Skeletal muscle satellite cell (primary cell): ENCODE data around the gene MYH15.

Experiments used
- H3K27me3 ChIP-seq: 2 replicates; pipeline ENCODE4 v1.7.0; 2013; ENCODE audit warnings: low read length; ENCODE audit not compliant: control insufficient read depth, insufficient read depth
- H3K36me3 ChIP-seq: 2 replicates; pipeline ENCODE4 v1.7.0; 2013; ENCODE audit warnings: mild to moderate bottlenecking, control low read depth, low read length; ENCODE audit not compliant: insufficient read depth
- H3K4me1 ChIP-seq: 2 replicates; pipeline ENCODE4 v1.7.0; 2013; ENCODE audit warnings: low read length; ENCODE audit not compliant: control insufficient read depth, insufficient read depth
- H3K4me2 ChIP-seq: 2 replicates; pipeline ENCODE4 v1.7.0; 2013; ENCODE audit warnings: mild to moderate bottlenecking, low read length
- H3K4me3 ChIP-seq: 2 replicates; pipeline ENCODE4 v1.7.0; 2013; ENCODE audit warnings: low read length
- H3K9ac ChIP-seq: 2 replicates; pipeline ENCODE4 v1.7.0; 2013; ENCODE audit warnings: mild to moderate bottlenecking, low read depth, low read length, moderate library complexity
- H3K9me3 ChIP-seq: replicated peaks from 2 replicates; pipeline ENCODE4 v1.7.0; 2013; ENCODE audit warnings: mild to moderate bottlenecking, control low read depth, low read length

The MYH15 gene

DNA sequence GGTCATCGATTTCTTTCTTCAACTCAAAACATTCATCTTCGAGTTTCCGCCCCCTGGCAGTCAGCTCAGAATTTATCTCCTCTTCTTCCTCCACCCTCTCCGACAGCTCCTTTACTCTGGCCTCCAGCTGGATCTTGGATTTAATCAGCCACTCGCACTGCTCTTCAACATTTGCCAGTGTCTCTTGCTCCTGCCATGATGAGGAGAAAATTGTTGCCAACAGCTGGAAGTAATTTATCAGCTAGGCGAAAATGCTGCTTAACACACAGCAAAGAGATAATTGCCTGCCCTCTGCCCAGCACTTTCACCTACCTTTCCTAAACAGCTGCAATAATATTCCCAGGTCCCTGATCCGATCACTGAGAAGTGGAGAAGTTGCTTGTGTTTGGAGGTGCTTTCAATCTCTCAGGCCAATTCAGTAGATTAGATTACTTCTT lies 69.3 kb downstream of the MYH15 start:
- H3K36me3 ChIP-seq, result no peaks in the 10 kb centered on the region
- H3K9me3 ChIP-seq, result no peaks in the 10 kb centered on the region
- H3K4me2 ChIP-seq, result no peak overlapping the region
- H3K27me3 ChIP-seq, result no peaks in the 10 kb centered on the region
- no peak overlapping the region for H3K4me3 ChIP-seq
- H3K4me1 ChIP-seq, result no peaks in the 10 kb centered on the region
- H3K9ac ChIP-seq, result no peak overlapping the region

DNA sequence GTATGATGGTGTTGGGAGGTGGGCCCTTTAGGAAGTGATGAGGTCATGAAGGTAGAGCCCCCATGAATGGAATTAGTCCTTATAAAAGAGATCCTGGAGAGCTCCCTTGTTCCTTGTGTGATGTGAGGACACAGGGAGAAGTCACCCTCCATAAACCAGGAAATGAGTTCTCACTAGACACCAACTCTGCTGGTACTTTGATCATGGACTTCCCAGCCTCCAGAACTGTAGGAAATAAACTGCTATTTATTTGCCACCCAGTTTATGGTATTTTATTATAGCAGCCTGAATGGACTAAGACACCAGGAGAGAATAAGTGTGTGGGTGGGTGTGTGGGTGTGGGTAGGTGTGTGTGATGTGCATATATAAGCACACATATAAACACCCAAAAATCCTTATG lies 71.9 kb downstream of the MYH15 start:
- no peak overlapping the region for H3K4me3 ChIP-seq
- no peaks in the 10 kb centered on the region for H3K4me1 ChIP-seq
- no peaks in the 10 kb centered on the region for H3K36me3 ChIP-seq
- no peaks in the 10 kb centered on the region for H3K27me3 ChIP-seq
- no peak overlapping the region for H3K4me2 ChIP-seq
- no peaks in the 10 kb centered on the region for H3K9me3 ChIP-seq
- H3K9ac ChIP-seq, result no peak overlapping the region

DNA sequence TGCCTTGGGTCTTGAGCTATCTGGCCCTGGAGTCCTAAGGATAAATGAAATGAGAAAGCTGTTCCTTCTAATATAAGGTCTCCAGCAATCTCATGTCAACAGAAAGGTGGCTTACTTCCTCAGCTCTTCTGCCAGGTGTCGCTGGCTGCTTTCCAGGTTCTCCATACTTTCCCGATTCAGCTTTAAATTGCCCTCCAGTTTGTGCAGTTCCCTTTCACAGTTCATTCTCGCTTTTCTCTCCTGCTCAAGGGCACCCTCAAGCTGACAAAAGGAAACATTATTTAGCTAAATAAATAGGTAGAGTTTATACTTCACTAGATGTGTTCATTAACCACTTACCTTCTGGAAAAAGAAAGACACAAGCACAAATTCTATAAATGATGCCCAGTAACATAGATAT lies 73.0 kb downstream of the MYH15 start:
- H3K36me3 ChIP-seq, result no peaks in the 10 kb centered on the region
- H3K27me3 ChIP-seq, result no peaks in the 10 kb centered on the region
- H3K4me1 ChIP-seq, result no peaks in the 10 kb centered on the region
- H3K9me3 ChIP-seq, result no peaks in the 10 kb centered on the region
- no peak overlapping the region for H3K9ac ChIP-seq
- no peak overlapping the region for H3K4me2 ChIP-seq
- no peak overlapping the region for H3K4me3 ChIP-seq

DNA sequence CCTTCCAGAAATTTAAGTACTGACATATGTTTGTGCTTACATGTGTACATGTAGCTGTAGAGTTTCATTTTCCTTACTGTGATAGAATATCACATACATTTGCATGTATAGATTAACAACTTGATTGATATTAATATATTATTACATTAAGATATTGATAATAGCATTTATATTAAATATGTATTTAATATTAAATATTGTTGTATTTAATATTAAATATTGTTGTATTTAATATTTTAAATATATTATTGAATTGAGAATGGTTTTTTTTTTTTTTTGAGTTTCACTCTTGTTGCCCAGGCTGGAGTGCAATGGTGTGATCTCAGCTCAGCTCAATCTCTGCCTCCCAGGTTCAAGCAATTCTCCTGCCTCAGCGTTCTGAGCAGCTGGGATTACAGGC lies 76.5 kb downstream of the MYH15 start:
- Histone ChIP-seq H3K27me3 (no peaks in the 10 kb centered on the region), H3K4me2 (no peak overlapping the region), H3K4me1 (no peaks in the 10 kb centered on the region), H3K36me3 (no peaks in the 10 kb centered on the region), H3K4me3 (no peak overlapping the region), H3K9ac (no peak overlapping the region), H3K9me3 (no peaks in the 10 kb centered on the region)

DNA sequence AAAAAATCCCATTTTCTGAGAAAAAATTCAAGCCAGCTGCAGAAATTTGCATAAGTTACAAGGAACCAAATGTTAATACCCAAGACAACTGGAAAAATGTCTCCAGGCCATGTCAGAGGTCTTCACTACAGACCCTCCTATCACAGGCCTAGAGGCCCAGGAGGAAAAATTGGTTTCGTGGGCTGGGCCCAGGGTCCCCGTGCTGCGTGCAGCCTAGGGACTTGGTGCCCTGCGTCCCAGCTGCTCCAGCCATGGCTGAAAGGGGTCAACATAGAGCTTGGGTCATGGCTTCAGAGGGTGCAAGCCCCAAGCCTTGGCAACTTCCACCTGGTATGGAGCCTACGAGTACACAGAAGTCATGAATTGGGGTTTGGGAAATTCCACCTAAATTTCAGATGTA lies 78.0 kb downstream of the MYH15 start:
- no peaks in the 10 kb centered on the region for H3K9me3 ChIP-seq
- H3K4me2 ChIP-seq, result no peak overlapping the region
- H3K4me3 ChIP-seq, result no peak overlapping the region
- H3K9ac ChIP-seq, result no peak overlapping the region
- no peaks in the 10 kb centered on the region for H3K4me1 ChIP-seq
- no peaks in the 10 kb centered on the region for H3K27me3 ChIP-seq
- no peaks in the 10 kb centered on the region for H3K36me3 ChIP-seq

DNA sequence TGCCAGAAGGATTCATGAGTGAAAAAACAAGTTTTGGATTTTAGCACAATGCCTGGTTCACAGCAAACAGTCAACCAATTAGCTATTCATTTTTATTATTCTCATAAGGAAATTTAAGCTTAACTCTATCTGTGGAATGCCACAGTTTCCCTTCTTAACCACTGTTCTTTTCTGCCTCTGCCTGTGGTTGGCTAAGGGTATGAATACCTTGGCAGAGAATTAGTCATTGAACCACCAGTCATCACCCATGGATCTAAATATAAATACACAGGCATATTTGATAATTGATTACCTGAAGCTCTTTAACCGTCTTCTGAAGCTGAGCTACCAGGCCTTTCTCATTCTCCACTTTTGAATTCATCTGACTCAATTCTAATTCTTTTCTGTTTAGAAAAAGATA lies 79.9 kb downstream of the MYH15 start:
- Histone ChIP-seq H3K4me3 (no peak overlapping the region), H3K4me1 (no peaks in the 10 kb centered on the region), H3K9me3 (no peaks in the 10 kb centered on the region), H3K4me2 (no peak overlapping the region), H3K9ac (no peak overlapping the region), H3K27me3 (no peaks in the 10 kb centered on the region), H3K36me3 (no peaks in the 10 kb centered on the region)

DNA sequence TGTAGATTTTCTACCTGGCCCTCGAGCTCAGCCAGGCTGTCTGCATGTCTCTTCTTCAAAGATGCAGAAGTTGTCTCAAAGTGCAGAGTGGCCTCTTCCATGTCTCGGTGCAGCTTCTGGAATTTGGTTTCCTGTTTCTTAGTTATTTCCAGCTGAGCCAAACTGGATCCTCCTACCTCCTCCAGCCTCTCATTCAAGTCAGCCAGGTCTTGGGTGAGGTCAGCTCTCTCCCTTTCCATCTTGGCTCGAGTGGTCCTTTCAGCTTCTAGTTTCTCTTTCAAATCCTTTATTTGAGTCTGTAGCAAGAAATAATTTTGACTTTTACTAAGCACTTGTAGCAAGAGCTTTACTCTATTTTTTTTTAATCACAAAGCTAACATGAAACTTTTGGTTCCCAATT lies 81.8 kb downstream of the MYH15 start:
- no peaks in the 10 kb centered on the region for H3K27me3 ChIP-seq
- H3K4me1 ChIP-seq, result no peaks in the 10 kb centered on the region
- no peak overlapping the region for H3K9ac ChIP-seq
- H3K36me3 ChIP-seq, result no peaks in the 10 kb centered on the region
- H3K9me3 ChIP-seq, result no peaks in the 10 kb centered on the region
- no peak overlapping the region for H3K4me3 ChIP-seq
- H3K4me2 ChIP-seq, result no peak overlapping the region

DNA sequence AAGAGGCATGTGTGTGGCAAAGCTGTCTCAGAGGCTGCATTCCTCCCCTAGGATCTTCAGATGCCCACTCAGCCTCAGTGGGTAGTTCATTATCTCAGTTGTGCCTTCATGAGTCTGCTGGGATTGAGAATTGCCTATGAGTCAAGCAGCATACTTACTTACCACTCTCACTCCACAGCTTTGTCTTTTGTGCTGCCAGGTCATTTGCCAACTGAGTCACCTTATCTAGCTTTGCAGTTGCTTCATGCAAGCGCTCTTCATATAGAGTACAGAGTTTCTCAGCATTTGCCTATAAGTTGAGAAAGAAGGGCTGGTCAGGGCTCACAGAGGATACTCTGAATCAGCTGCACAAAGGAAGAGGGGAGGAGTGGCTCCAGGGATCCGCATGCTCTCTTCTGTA lies 89.5 kb downstream of the MYH15 start:
- no peaks in the 10 kb centered on the region for H3K36me3 ChIP-seq
- no peak overlapping the region for H3K4me2 ChIP-seq
- H3K4me1 ChIP-seq, result no peaks in the 10 kb centered on the region
- no peaks in the 10 kb centered on the region for H3K27me3 ChIP-seq
- H3K9me3 ChIP-seq, result no peaks in the 10 kb centered on the region
- no peak overlapping the region for H3K4me3 ChIP-seq
- H3K9ac ChIP-seq, result no peak overlapping the region

DNA sequence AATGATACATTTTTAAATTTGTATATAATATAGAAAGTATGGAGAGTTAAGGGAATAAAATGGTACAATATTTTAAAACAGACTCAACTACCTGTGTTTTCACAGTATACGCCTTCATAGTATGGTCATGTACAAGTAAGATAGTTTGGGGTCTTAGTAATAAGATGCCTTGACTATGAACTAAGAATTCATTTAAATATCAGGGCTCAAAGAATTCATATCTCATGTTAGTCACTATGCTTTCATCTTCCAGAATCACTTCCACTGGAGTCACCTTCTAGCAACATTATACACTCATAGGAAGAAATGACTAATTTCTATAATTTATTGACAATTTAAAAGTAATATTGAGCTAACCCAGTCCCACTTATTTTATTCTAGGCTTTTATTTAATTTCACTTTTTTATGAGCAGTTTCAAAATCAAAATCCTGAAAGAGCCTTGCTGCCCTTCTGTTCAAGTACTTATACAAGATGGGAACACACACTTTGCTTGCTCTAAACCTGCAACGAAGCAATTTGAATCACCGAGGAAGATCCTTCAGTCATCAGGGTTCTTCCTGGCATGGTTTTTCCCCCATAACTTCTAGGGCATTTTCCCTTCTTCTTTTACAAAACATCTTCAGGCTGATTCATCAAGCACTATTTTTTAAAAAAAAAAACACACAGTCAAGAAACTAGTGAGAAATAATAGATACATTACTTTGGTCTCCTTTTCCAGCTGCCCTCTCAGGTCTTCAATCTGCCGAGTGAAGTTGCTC lies 94.1 kb downstream of the MYH15 start:
- no peak overlapping the region for H3K9ac ChIP-seq
- H3K4me1 ChIP-seq, result no peaks in the 10 kb centered on the region
- no peaks in the 10 kb centered on the region for H3K36me3 ChIP-seq
- H3K27me3 ChIP-seq, result no peaks in the 10 kb centered on the region
- no peak overlapping the region for H3K4me3 ChIP-seq
- no peak overlapping the region for H3K4me2 ChIP-seq
- no peaks in the 10 kb centered on the region for H3K9me3 ChIP-seq

DNA sequence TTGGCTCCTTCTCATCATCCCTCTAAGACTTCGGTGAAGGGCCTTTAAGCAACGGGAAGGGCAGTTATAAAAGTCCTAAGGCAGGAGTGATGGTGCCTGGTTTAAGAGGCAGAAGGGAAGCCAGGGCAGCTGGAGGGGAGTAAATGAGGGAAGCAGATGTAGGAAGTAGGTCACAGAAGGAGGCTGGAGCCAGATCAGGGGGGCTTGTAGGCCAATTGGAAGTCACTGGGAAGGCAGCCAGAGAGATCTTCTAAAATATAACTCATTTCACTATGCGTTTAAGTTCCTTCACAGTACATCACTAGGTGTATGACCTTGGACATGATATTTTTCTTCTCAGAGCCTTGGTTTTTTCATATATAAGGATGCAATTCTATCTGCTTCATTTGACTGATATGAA lies 94.7 kb downstream of the MYH15 start:
- Histone ChIP-seq H3K4me2 (no peak overlapping the region), H3K9me3 (no peaks in the 10 kb centered on the region), H3K9ac (no peak overlapping the region)

DNA sequence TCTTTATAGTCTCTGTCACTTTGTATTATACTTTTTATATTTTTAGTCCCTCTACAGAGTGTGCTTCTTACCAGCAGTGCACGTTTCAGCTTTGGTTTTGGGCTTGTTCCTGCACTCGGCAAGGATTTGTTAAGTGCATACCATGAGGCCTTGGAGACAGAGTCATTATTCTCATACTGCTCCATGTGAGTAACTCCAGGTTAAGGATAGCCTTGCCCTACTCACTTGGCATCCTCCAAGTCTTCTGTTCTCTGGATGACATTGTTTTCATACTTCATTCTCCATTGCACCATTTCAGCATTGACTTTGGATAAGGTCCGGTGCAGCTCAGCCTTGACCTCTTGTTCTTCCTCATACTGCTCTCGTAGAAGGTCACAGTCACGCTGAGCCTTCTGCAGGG lies 96.4 kb downstream of the MYH15 start:
- Histone ChIP-seq H3K27me3 (no peaks in the 10 kb centered on the region), H3K9ac (no peak overlapping the region), H3K4me3 (no peak overlapping the region), H3K9me3 (no peaks in the 10 kb centered on the region), H3K4me2 (no peak overlapping the region), H3K4me1 (no peaks in the 10 kb centered on the region), H3K36me3 (no peaks in the 10 kb centered on the region)

More for the DNA sequence above, 94.7 kb downstream of the MYH15 start:
- Histone ChIP-seq H3K4me1 (no peaks in the 10 kb centered on the region), H3K36me3 (no peaks in the 10 kb centered on the region), H3K27me3 (no peaks in the 10 kb centered on the region), H3K4me3 (no peak overlapping the region)

DNA sequence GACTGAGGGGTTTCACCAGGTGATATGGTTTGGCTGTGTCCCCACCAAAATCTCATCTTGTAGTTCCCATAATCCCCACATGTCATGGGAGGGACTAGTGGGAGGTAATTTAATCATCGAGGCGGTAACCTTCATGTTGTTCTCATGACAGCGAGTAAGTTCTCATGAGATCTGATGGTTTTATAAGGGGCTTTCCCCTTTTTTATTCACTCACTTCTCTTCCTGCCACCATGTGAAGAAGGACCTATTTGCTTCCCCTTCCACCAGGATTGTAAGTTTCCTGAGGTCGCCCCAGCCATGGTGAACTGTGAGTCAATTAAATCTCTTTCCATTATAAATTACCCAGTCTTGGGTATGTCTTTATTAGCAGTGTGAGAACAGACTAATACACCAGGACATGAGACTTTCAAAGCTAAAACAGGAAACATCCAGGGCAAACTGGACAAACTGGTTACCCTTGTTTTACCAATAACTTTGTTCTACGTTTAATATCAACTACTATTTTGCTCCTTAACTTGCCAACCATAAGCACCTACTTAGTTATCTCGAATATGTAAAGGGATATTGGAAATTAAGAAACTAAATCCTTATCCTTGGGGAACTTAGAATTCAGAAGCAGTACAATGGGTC lies 98.2 kb downstream of the MYH15 start:
- Histone ChIP-seq H3K4me3 (no peak overlapping the region), H3K27me3 (no peaks in the 10 kb centered on the region), H3K4me1 (no peaks in the 10 kb centered on the region), H3K9ac (no peak overlapping the region), H3K4me2 (no peak overlapping the region), H3K9me3 (no peaks in the 10 kb centered on the region), H3K36me3 (no peaks in the 10 kb centered on the region)
